ENCODE data around the gene C1orf116. TPM values are rescaled to one million over a fixed set of nuclear protein-coding genes. Genes with fewer than 3 reads are reported as not detected.

The C1orf116 gene
- total RNA-seq, 2 donors from 2014 or later = 0.14 to 1.3 TPM

DNA sequence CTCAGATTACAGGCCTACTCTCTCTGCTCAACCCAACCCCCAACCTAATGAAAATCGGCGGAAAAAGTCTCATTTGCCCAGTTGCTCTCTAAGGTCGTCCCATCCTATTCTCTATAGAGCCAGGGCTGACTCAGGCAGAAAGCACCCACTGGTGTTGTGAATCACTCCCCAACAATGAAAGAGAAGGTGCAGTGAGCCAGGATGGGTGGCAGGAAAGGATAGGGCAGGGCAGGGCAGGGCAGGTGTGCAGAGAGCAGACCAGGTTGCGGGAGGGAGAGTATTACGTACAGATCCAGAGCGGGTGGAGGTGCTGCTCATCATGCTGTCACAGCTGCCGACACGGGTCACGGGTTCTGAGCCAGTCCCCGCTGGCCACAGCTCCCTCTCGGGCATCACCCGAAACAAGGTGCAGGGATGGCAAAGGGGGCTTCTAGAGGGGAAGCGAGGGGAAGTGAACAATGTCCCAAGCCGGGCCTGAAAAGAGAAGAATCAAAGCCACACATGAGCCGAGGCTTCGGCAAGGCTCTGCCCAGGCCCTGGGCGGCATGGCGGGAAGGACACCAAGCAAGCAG, 5.3 kb downstream of the C1orf116 start:
- no peak for ATAC-seq (ENCODE audit: insufficient number of reproducible peaks, low FRiP score, low read depth)
- no peaks in the 10 kb centered on the region for H3K27me3 ChIP-seq (replicated peaks; ENCODE audit: insufficient read depth)
- H3K4me1 ChIP-seq (ENCODE audit: control insufficient read depth in 1 of 2, low read depth in 2 of 2) = peaks cover 17 to 28% of the 10 kb centered on the region in 2 donors
- no peaks in the 10 kb centered on the region for H3K36me3 ChIP-seq
- no peaks in the 10 kb centered on the region for H3K9me3 ChIP-seq
- TF ChIP-seq, protein P1, sequence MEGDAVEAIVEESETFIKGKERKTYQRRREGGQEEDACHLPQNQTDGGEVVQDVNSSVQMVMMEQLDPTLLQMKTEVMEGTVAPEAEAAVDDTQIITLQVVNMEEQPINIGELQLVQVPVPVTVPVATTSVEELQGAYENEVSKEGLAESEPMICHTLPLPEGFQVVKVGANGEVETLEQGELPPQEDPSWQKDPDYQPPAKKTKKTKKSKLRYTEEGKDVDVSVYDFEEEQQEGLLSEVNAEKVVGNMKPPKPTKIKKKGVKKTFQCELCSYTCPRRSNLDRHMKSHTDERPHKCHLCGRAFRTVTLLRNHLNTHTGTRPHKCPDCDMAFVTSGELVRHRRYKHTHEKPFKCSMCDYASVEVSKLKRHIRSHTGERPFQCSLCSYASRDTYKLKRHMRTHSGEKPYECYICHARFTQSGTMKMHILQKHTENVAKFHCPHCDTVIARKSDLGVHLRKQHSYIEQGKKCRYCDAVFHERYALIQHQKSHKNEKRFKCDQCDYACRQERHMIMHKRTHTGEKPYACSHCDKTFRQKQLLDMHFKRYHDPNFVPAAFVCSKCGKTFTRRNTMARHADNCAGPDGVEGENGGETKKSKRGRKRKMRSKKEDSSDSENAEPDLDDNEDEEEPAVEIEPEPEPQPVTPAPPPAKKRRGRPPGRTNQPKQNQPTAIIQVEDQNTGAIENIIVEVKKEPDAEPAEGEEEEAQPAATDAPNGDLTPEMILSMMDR (IDR thresholded peaks at IDR 0.05) = no peak
- no peak overlapping the region for H3K27ac ChIP-seq
- no peak overlapping the region for H3K4me3 ChIP-seq
- no peak for DNase-seq (ENCODE audit: low spot score)

DNA sequence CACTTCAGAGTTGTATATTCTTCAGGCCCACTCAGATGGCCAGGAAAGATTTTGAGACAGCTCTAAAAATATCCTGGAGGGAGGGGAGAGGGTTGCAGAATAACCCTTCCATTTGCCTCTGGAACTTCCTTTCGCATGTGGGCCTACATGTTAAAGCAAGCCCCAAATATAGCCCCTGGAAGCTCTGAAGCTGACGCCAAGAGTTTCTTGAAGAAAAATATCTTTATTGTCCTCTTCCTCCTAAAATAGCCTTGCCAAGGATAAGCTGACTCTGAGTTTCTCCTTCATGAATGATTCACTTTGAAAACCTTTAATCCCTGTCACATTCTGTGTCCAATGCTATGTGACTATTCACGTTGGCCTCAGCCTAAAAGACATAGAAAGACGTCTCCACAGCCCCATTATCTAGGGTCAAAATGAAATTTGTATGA, 6.4 kb downstream of the C1orf116 start:
- Histone ChIP-seq H3K4me3 (no peak overlapping the region), H3K27me3 (replicated peaks; ENCODE audit: insufficient read depth) (no peaks in the 10 kb centered on the region), H3K27ac (peak overlapping the region; percentile 48 to 61), H3K4me1 (ENCODE audit: control insufficient read depth in 1 of 2, low read depth in 2 of 2) (peaks cover 17 to 28% of the 10 kb centered on the region in 2 donors), H3K36me3 (no peaks in the 10 kb centered on the region), H3K9me3 (no peaks in the 10 kb centered on the region)
- DNase-seq (ENCODE audit: low spot score) (no peak), ATAC-seq (ENCODE audit: insufficient number of reproducible peaks, low FRiP score, low read depth) (no peak)
- TF ChIP-seq, protein P1 (IDR thresholded peaks at IDR 0.05) = no peak

DNA sequence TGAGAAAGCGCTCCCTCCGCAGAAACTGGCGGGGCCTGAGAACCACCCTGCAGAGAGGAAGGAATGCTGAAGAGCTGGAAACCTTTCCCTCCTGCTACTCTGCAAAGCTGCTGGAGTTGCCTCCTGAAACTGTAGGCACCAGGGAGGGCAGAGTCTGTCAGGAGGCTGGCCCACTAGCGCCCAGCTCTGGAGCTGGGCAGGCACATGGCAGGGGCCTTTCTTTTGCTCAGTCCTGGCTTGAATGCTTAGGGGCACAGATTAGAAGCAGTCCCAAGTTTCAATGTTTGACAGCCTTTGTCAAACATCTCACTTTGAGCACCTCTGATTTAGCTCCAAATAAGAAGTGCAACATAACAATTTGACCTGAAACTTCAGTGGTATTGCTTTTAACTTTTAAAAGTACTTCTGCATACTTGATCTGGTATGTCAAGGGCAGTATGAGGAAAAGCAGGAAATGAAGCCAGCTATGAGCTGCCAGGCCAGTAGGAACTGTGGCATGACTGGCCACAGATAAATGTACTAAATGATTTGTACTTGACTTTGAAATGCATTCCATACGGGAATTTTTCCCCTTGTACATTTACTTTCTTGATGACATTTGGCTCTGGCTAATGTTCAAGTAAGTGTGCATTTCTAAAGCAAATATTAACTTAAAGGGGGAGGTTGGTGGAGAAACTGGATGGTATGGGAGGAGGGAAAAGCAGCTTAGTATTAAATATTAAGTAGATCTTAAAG, 7.2 kb downstream of the C1orf116 start:
- no peaks in the 10 kb centered on the region for H3K27me3 ChIP-seq (replicated peaks; ENCODE audit: insufficient read depth)
- peak overlapping the region; percentile 48 to 61 for H3K27ac ChIP-seq
- TF ChIP-seq, protein P1 (IDR thresholded peaks at IDR 0.05) = no peak
- ATAC-seq (ENCODE audit: insufficient number of reproducible peaks, low FRiP score, low read depth) (no peak), DNase-seq (ENCODE audit: low spot score) (no peak)
- H3K9me3 ChIP-seq = no peaks in the 10 kb centered on the region
- no peak overlapping the region for H3K4me3 ChIP-seq
- H3K36me3 ChIP-seq = no peaks in the 10 kb centered on the region
- peaks cover 17 to 28% of the 10 kb centered on the region in 2 donors for H3K4me1 ChIP-seq (ENCODE audit: control insufficient read depth in 1 of 2, low read depth in 2 of 2)

DNA sequence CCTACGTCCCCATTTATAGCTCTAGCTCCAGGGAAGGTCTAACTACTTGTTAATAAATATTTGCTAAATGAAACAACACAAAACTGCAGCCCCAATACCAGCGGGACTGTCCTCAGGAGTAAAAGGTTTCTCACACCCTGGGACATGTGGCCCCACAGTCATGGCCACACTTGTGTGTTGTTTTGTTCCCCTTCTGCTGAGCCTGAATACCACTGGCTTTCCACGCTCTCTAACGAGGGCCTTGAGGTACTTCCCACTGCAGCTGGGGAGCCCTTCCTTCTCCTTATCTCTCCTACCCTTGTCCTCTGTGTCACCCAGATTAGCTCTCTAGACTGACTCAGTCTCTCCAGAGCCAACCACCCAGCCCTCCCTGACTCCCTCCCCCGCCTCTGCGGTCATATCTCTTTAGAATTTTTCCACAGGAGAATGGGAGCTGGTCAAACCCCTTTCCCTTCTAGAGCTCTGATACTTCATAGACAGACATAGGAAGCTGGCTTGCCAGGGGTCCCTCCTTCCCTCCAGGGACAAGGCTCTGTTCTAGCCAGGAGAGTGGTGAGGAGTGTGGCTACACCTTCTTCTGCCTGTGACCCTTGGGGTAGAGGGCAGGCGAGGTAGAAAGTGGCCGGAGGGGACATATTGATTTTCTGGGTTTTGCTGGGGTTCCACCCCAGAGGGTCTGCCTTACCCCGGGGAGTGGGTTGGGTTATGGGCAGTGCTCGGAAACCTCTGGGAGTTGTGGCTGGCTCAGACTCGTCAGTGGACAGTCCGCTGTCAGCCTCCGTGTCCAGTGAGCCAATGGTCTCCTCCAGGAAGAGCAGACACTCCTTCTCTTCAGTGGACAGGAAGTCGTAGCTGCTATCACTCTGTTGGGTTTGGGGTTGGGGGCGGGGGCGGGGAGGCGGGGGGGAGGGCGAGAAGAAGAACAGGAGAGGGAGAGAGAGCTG, 8.1 kb downstream of the C1orf116 start:
- TF ChIP-seq, protein P1 (IDR thresholded peaks at IDR 0.05) = no peak
- Histone ChIP-seq H3K9me3 (no peaks in the 10 kb centered on the region), H3K4me1 (ENCODE audit: control insufficient read depth in 1 of 2, low read depth in 2 of 2) (peaks cover 17 to 28% of the 10 kb centered on the region in 2 donors), H3K36me3 (no peaks in the 10 kb centered on the region), H3K4me3 (no peak overlapping the region), H3K27me3 (replicated peaks; ENCODE audit: insufficient read depth) (no peaks in the 10 kb centered on the region), H3K27ac (peak overlapping the region; percentile 38 to 69)
- DNase-seq (ENCODE audit: low spot score) (no peak), ATAC-seq (ENCODE audit: insufficient number of reproducible peaks, low FRiP score, low read depth) (no peak)
